GM19023 (cell line): ENCODE measurements around the gene ABHD6.
"Not testable (repeated sequence)": the region's sequence is repeated elsewhere in the genome, so short reads cannot be mapped to it uniquely, and the experiment has no call there.

Experiments
- ATAC-seq: cut with Tn5 transposase; IDR thresholded peaks from one replicate; pipeline ENCODE4 v1.9.1; 2021; ENCODE audit warnings: mild to moderate bottlenecking, moderate library complexity; ENCODE audit not compliant: unreplicated experiment

The ABHD6 gene

GRCh38 chr3:58337190-58337589 is 99.6 kb downstream of the ABHD6 start:
- no peak for ATAC-seq

- ATAC-seq = not testable (repeated sequence)
These were observed 101.6 kb downstream of the ABHD6 start for GRCh38 chr3:58339146-58339545.

- no peak for ATAC-seq
These were observed 103.1 kb downstream of the ABHD6 start for GRCh38 chr3:58340594-58341244.

- no peak for ATAC-seq
These were observed 103.8 kb downstream of the ABHD6 start for GRCh38 chr3:58341376-58341775.

- ATAC-seq = no peak
These were observed 105.1 kb downstream of the ABHD6 start for GRCh38 chr3:58342676-58343075.
